Measurements from ENCODE around the gene LGALS4. TPM values are rescaled to one million over a fixed set of nuclear protein-coding genes. Genes with fewer than 3 reads are reported as not detected.

LGALS4 gene
- total and polyA plus RNA-seq, 9 of the 15 experiments (the other 6 are each of a cell fraction or from before 2014, with no cell fraction given), result 0.08 to 1.1 (median 0.30) TPM; not detected in 3

DNA sequence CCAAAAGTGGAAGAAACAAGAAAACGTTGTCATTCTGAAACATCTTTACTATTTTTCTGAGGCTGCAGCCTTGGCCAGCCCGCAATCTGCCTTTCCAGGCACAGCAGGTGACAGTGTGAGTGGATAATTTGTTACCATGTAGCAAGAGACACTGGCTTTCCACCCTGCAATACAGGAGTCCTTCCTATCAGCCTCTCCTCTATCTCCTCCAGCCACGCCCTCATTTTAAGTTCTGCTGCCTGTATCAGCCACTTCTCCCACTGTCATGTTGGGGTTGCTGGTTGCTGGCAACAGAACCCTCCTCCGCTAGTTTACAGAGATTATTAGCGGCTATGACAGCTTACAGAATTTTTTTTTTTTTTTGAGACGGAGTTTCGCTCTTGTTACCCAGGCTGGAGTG lies 31.7 kb downstream of the LGALS4 start (continued):
- 0 out of 2 replicates have a peak, but pooled peaks have one; percentile 47 for TF ChIP-seq KLF13 (tag; IDR thresholded peaks at IDR 0.05; ENCODE audit: borderline replicate concordance, low read depth)
- no peak for TF ChIP-seq NFXL1 (CRISPR knock-in tag; IDR thresholded peaks at IDR 0.05)
- TF ChIP-seq PHTF2 (CRISPR knock-in tag; IDR thresholded peaks at IDR 0.05), result no peak
- TF ChIP-seq CAMTA2 (CRISPR knock-in tag; conservative IDR thresholded peaks at IDR 0.05), result no peak
- TF ChIP-seq, protein P1, sequence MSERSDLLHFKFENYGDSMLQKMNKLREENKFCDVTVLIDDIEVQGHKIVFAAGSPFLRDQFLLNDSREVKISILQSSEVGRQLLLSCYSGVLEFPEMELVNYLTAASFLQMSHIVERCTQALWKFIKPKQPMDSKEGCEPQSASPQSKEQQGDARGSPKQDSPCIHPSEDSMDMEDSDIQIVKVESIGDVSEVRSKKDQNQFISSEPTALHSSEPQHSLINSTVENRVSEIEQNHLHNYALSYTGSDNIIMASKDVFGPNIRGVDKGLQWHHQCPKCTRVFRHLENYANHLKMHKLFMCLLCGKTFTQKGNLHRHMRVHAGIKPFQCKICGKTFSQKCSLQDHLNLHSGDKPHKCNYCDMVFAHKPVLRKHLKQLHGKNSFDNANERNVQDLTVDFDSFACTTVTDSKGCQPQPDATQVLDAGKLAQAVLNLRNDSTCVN (CRISPR knock-in tag; IDR thresholded peaks at IDR 0.05), result no peak
- TF ChIP-seq GTF2E2 (tag; IDR thresholded peaks at IDR 0.05), result no peak
- peak in 1 of 2 experiments; percentile 79; a peak in 2 of 4 replicates for TF ChIP-seq RCOR1 (IDR thresholded peaks at IDR 0.05; ENCODE audit: borderline replicate concordance in 1 of 2, low read depth in 2 of 2, low read length in 2 of 2)
- TF ChIP-seq NFE2 (IDR thresholded peaks at IDR 0.05; ENCODE audit: low read depth), result no peak; the same call in 1 of the 2 replicates
- no peak for TF ChIP-seq GATAD2B (IDR thresholded peaks at IDR 0.05; ENCODE audit: borderline replicate concordance)
- no peak for TF ChIP-seq FOXO4 (CRISPR knock-in tag; IDR thresholded peaks at IDR 0.05)
- TF ChIP-seq SREBF1 (IDR thresholded peaks at IDR 0.05; ENCODE audit: borderline replicate concordance, low read depth, low read length), result no peak
- no peak for TF ChIP-seq ZNF184 (CRISPR knock-in tag; IDR thresholded peaks at IDR 0.05)
- TF ChIP-seq ZBED1 (IDR thresholded peaks at IDR 0.05), result no peak
- no peak for TF ChIP-seq TARDBP (IDR thresholded peaks at IDR 0.05)
- no peak for TF ChIP-seq PHF20 (IDR thresholded peaks at IDR 0.05; ENCODE audit: partially characterized antibody)
- 0 out of 2 replicates have a peak, but pooled peaks have one; percentile 45 for TF ChIP-seq BHLHE40 (IDR thresholded peaks at IDR 0.05; ENCODE audit: low read length)
- peak; percentile 65; the same call in 1 of the 2 replicates for TF ChIP-seq DPF2 (IDR thresholded peaks at IDR 0.05)
- no peak for TF ChIP-seq PHF8 (IDR thresholded peaks at IDR 0.05; ENCODE audit: borderline replicate concordance, low read length)
- TF ChIP-seq HDGF (IDR thresholded peaks at IDR 0.05), result no peak
- TF ChIP-seq, protein P2, sequence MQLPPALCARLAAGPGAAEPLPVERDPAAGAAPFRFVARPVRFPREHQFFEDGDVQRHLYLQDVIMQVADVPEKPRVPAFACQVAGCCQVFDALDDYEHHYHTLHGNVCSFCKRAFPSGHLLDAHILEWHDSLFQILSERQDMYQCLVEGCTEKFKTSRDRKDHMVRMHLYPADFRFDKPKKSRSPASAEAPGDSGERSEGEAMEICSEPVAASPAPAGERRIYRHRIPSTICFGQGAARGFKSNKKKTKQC (CRISPR knock-in tag; IDR thresholded peaks at IDR 0.05), result no peak
- TF ChIP-seq POLR2A (conservative IDR thresholded peaks at IDR 0.05), result no peak
- TF ChIP-seq ELF2 (CRISPR knock-in tag; IDR thresholded peaks at IDR 0.05), result no peak
- no peak for TF ChIP-seq RUNX1 (IDR thresholded peaks at IDR 0.05; ENCODE audit: low read depth)
- 0 out of 2 replicates have a peak, but pooled peaks have one; percentile 27 for TF ChIP-seq SPI1 (IDR thresholded peaks at IDR 0.05; ENCODE audit: borderline replicate concordance, low read depth, low read length)
- peak; percentile 35; the same call in 1 of the 2 replicates for TF ChIP-seq JUND (IDR thresholded peaks at IDR 0.05; ENCODE audit: borderline replicate concordance, low read depth, low read length)
- TF ChIP-seq JUND (tag; IDR thresholded peaks at IDR 0.05; ENCODE audit: borderline replicate concordance, low read depth, low read length), result no peak
- TF ChIP-seq HES1 (IDR thresholded peaks at IDR 0.05; ENCODE audit: low read depth), result no peak
- no peak for TF ChIP-seq YY1 (IDR thresholded peaks at IDR 0.05; ENCODE audit: borderline replicate concordance in 1 of 3, control insufficient read depth in 1 of 3, extremely low read depth in 1 of 3, insufficient read depth in 3 of 3, insufficient read length in 1 of 3, insufficient replicate concordance in 2 of 3, low read depth in 1 of 3, low read length in 2 of 3)
